Spleen (tissue), 7 donors: ENCODE data around the gene PRUNE2.

Experiments used
- POLR2A ChIP-seq, 3 donors: fragments of 450-650 bp; IDR thresholded peaks; one replicate each; pipeline ENCODE4 v1.5.1; 2017; ENCODE audit warnings: antibody characterized with exemption in 3 of 3, mild to moderate bottlenecking in 1 of 3
- POLR2AphosphoS5 ChIP-seq, 3 donors: sonication (generic); formaldehyde crosslinking; IDR thresholded peaks; one replicate each; pipeline ENCODE4 v1.5.1; 2017; ENCODE audit warnings: antibody characterized with exemption in 3 of 3
- TF ChIP-seq, protein P1 (sequence below), 11 experiments: fragments of 200-600 bp in 7 of 11; fragments of 450-650 bp in 4 of 11; sonication (generic) in 4 of 11; IDR thresholded peaks in 8 of 11; conservative IDR thresholded peaks in 3 of 11; 1 replicate in 7 of 11; 2 replicates in 4 of 11; pipeline versions ENCODE4 v1.4.0 to v1.8.0; 2016 to 2021; ENCODE audit warnings: antibody characterized with exemption in 11 of 11, inconsistent platforms in 4 of 11, mild to moderate bottlenecking in 1 of 11
- donor health status: DM: no; HTN: no; CAD: no; lungs with moderate emphysema.
- donor health status: DM: no; HTN: no; CAD: no.
- donor health status: DM: no; HTN: no; CAD: no.

DNA sequence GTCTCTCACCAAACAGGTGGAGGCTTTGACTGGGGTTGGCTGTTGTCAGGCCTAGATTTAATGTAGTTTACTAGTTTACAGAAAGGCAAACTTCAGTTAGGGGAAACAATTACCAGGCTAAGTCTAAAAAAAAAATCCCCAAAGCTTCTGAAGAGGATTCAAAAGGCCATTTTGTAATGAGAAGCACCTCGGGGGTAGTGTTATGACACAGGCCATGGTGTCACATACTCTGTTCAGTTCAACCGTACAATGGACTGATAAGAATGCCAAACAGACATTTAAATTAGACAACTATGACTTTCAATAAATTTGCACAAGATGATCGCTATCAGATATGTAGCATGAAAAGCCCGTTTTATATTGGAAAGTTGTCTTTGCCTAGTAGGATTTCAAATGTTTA, 261.7 kb downstream of the PRUNE2 start:
- TF ChIP-seq, protein P1, sequence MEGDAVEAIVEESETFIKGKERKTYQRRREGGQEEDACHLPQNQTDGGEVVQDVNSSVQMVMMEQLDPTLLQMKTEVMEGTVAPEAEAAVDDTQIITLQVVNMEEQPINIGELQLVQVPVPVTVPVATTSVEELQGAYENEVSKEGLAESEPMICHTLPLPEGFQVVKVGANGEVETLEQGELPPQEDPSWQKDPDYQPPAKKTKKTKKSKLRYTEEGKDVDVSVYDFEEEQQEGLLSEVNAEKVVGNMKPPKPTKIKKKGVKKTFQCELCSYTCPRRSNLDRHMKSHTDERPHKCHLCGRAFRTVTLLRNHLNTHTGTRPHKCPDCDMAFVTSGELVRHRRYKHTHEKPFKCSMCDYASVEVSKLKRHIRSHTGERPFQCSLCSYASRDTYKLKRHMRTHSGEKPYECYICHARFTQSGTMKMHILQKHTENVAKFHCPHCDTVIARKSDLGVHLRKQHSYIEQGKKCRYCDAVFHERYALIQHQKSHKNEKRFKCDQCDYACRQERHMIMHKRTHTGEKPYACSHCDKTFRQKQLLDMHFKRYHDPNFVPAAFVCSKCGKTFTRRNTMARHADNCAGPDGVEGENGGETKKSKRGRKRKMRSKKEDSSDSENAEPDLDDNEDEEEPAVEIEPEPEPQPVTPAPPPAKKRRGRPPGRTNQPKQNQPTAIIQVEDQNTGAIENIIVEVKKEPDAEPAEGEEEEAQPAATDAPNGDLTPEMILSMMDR (IDR thresholded peaks at IDR 0.05 in 8 of 11, conservative IDR thresholded peaks at IDR 0.05 in 3 of 11), result no peak
- TF ChIP-seq POLR2A (IDR thresholded peaks at IDR 0.05) (no peak), POLR2AphosphoS5 (IDR thresholded peaks at IDR 0.05) (no peak)
